Measurements from ENCODE around the gene CD276.

The CD276 gene

DNA sequence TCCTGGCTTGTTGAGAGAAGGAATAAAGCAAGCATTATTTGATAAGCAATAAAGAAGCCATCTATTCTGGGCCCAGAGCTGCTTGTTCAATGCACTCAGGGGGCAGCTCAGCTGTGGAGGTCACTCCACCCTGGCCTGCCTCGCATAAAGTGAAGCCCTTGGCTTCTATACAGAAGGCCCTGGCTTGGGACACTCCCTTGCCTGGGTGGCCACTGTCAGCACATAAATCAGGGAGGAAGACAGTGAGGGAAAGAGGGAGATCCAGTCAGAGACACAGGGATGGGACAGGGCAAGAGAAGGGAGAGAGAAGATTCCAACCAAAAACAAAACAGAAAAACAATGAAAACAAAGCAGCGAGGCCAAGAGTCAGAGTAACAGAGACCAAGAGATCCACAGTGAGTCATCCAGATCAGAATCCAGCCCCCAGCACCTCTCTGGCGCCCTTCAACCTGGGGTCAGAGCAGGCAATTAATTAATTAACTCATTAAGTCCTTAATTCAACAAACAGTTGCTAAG, 57.2 kb downstream of the CD276 start:
- TF ChIP-seq, protein P1, sequence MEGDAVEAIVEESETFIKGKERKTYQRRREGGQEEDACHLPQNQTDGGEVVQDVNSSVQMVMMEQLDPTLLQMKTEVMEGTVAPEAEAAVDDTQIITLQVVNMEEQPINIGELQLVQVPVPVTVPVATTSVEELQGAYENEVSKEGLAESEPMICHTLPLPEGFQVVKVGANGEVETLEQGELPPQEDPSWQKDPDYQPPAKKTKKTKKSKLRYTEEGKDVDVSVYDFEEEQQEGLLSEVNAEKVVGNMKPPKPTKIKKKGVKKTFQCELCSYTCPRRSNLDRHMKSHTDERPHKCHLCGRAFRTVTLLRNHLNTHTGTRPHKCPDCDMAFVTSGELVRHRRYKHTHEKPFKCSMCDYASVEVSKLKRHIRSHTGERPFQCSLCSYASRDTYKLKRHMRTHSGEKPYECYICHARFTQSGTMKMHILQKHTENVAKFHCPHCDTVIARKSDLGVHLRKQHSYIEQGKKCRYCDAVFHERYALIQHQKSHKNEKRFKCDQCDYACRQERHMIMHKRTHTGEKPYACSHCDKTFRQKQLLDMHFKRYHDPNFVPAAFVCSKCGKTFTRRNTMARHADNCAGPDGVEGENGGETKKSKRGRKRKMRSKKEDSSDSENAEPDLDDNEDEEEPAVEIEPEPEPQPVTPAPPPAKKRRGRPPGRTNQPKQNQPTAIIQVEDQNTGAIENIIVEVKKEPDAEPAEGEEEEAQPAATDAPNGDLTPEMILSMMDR (IDR thresholded peaks at IDR 0.05), result no peak
- no peak for TF ChIP-seq ZFX (IDR thresholded peaks at IDR 0.05; ENCODE audit: borderline replicate concordance)
- H3K27ac ChIP-seq, result no peak overlapping the region

- H3K27ac ChIP-seq, result no peak overlapping the region
- TF ChIP-seq, protein P1 (IDR thresholded peaks at IDR 0.05), result no peak
- no peak for TF ChIP-seq ZFX (IDR thresholded peaks at IDR 0.05; ENCODE audit: borderline replicate concordance)
Observed at GRCh38 chr15:73744293-73744692, 60.1 kb downstream of the CD276 start.

DNA sequence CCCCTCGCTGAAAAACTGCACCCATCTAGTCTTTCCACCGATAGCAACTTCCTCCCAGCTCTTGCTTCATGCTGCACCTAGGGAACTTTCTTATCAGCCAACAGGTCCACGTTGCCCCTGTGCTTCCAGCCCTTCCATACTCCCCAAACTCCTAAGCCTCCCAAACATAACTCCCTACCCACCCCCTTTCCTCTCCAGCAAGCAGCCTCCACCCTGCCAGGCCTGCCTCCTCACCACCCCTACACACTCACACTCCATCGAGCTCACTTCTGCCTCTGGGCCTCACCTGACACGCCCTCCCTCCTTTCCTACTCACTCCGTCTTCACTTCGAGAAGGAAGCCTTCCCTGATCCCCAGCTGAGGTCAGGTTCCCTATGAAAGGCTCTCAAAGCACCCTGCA, 60.9 kb downstream of the CD276 start:
- no peak overlapping the region for H3K27ac ChIP-seq
- TF ChIP-seq, protein P1 (IDR thresholded peaks at IDR 0.05), result no peak
- no peak for TF ChIP-seq ZFX (IDR thresholded peaks at IDR 0.05; ENCODE audit: borderline replicate concordance)

DNA sequence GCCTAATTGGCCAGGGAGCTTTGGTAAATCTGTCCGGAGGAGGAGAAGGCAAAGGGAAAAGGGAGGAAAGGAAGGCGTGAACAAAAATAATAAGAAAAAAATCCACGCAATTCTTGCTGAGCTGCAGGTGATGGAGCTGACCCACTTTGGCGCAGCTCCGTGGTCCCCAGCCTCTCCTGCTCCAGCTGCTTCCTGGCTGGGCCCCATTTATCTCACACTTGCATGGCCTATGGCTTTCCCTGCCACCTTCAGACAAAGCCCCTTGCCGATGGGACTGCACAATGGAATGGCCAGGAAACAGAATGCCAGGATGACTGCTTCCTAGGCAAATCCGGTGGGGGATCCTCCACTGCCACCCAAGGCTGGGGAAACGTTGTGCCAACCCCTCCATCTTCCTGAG, 62.1 kb downstream of the CD276 start:
- TF ChIP-seq ZFX (IDR thresholded peaks at IDR 0.05; ENCODE audit: borderline replicate concordance), result no peak
- TF ChIP-seq, protein P1 (IDR thresholded peaks at IDR 0.05), result no peak
- H3K27ac ChIP-seq, result no peak overlapping the region

DNA sequence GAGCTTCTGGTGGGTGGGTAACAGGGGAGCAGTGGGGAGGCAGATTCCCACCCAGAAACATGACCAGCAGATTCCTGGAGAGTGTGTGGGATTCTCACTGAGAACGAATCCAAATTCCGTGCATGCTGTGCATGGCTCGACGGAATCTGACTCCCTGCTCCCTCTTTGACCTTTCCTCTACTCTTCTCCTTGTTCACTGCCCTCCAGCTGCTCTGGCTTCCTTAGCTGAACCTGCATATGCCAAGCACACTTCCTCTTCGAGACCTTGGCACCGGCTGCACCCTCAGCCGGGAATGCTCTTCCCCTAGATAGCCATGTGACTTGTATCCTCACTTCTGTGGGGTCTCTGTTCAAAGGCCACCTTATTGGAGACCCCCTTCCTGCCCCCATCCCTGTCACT, 62.7 kb downstream of the CD276 start:
- H3K27ac ChIP-seq, result no peak overlapping the region
- TF ChIP-seq, protein P1 (IDR thresholded peaks at IDR 0.05), result no peak
- TF ChIP-seq ZFX (IDR thresholded peaks at IDR 0.05; ENCODE audit: borderline replicate concordance), result no peak

GRCh38 chr15:73747847-73748590, 63.8 kb downstream of the CD276 start:
- TF ChIP-seq ZFX (IDR thresholded peaks at IDR 0.05; ENCODE audit: borderline replicate concordance), result no peak
- TF ChIP-seq, protein P1 (IDR thresholded peaks at IDR 0.05), result no peak
- no peak overlapping the region for H3K27ac ChIP-seq

- no peak overlapping the region for H3K27ac ChIP-seq
- no peak for TF ChIP-seq ZFX (IDR thresholded peaks at IDR 0.05; ENCODE audit: borderline replicate concordance)
- TF ChIP-seq, protein P1 (IDR thresholded peaks at IDR 0.05), result no peak
Observed at GRCh38 chr15:73748730-73749129, 64.5 kb downstream of the CD276 start.
